Measurements from ENCODE around the gene HSPA12A. TPM values are rescaled to one million over a fixed set of nuclear protein-coding genes. Genes with fewer than 3 reads are reported as not detected.

The HSPA12A gene
- total RNA-seq, 2 experiments from 2014 or later = 0.06 to 0.08 TPM

- H3K27me3 Mint-ChIP-seq = peaks cover 18% of the 10 kb centered on the region
- H3K4me1 Mint-ChIP-seq = no peaks in the 10 kb centered on the region
- no peak overlapping the region for H3K27ac Mint-ChIP-seq
- no peak overlapping the region for H3K4me3 Mint-ChIP-seq
- H3K36me3 Mint-ChIP-seq = no peaks in the 10 kb centered on the region
- DNase-seq = no peak
- no peaks in the 10 kb centered on the region for H3K9me3 Mint-ChIP-seq
These were observed 33.4 kb upstream of the HSPA12A start for GRCh38 chr10:116775488-116776400.

- H3K36me3 Mint-ChIP-seq = no peaks in the 10 kb centered on the region
- H3K27ac Mint-ChIP-seq = no peak overlapping the region
- peaks cover 5% of the 10 kb centered on the region for H3K4me1 Mint-ChIP-seq
- H3K4me3 Mint-ChIP-seq = no peak overlapping the region
- H3K9me3 Mint-ChIP-seq = no peaks in the 10 kb centered on the region
- no peak for DNase-seq
- H3K27me3 Mint-ChIP-seq = peaks cover 25% of the 10 kb centered on the region
These were observed 32.4 kb upstream of the HSPA12A start for GRCh38 chr10:116774728-116775151.

- no peak for DNase-seq
- H3K27me3 Mint-ChIP-seq = peaks cover 35% of the 10 kb centered on the region
- H3K36me3 Mint-ChIP-seq = no peaks in the 10 kb centered on the region
- no peak overlapping the region for H3K27ac Mint-ChIP-seq
- no peaks in the 10 kb centered on the region for H3K9me3 Mint-ChIP-seq
- no peak overlapping the region for H3K4me3 Mint-ChIP-seq
- peaks cover 5% of the 10 kb centered on the region for H3K4me1 Mint-ChIP-seq
These were observed 30.7 kb upstream of the HSPA12A start for GRCh38 chr10:116772909-116773705.

GRCh38 chr10:116771959-116772585, 29.7 kb upstream of the HSPA12A start:
- Mint-ChIP-seq H3K36me3 (no peaks in the 10 kb centered on the region), H3K9me3 (no peaks in the 10 kb centered on the region), H3K4me1 (peaks cover 5% of the 10 kb centered on the region), H3K27me3 (peaks cover 46% of the 10 kb centered on the region), H3K27ac (no peak overlapping the region), H3K4me3 (no peak overlapping the region)
- no peak for DNase-seq

GRCh38 chr10:116771101-116771958, 29.0 kb upstream of the HSPA12A start:
- no peaks in the 10 kb centered on the region for H3K36me3 Mint-ChIP-seq
- H3K27ac Mint-ChIP-seq = no peak overlapping the region
- peaks cover 5% of the 10 kb centered on the region for H3K4me1 Mint-ChIP-seq

GRCh38 chr10:116770281-116770680, 27.9 kb upstream of the HSPA12A start:
- H3K9me3 Mint-ChIP-seq = no peaks in the 10 kb centered on the region
- no peak overlapping the region for H3K4me3 Mint-ChIP-seq
- DNase-seq = no peak
- no peaks in the 10 kb centered on the region for H3K36me3 Mint-ChIP-seq
- H3K27ac Mint-ChIP-seq = no peak overlapping the region
- peaks cover 55% of the 10 kb centered on the region for H3K27me3 Mint-ChIP-seq
- H3K4me1 Mint-ChIP-seq = peaks cover 5% of the 10 kb centered on the region

More at GRCh38 chr10:116771101-116771958, 29.0 kb upstream of the HSPA12A start:
- Mint-ChIP-seq H3K4me3 (no peak overlapping the region), H3K27me3 (peaks cover 52% of the 10 kb centered on the region), H3K9me3 (no peaks in the 10 kb centered on the region)
- DNase-seq = no peak

GRCh38 chr10:116769791-116770190, 27.4 kb upstream of the HSPA12A start:
- Mint-ChIP-seq H3K9me3 (peaks cover under 1% of the 10 kb centered on the region), H3K4me3 (no peak overlapping the region)

GRCh38 chr10:116769368-116769767, 27.0 kb upstream of the HSPA12A start:
- no peak overlapping the region for H3K27ac Mint-ChIP-seq
- peaks cover 1% of the 10 kb centered on the region for H3K9me3 Mint-ChIP-seq
- H3K36me3 Mint-ChIP-seq = no peaks in the 10 kb centered on the region
- H3K27me3 Mint-ChIP-seq = peaks cover 55% of the 10 kb centered on the region
- H3K4me1 Mint-ChIP-seq = peaks cover 5% of the 10 kb centered on the region
- H3K4me3 Mint-ChIP-seq = no peak overlapping the region
- DNase-seq = no peak

More at GRCh38 chr10:116769791-116770190, 27.4 kb upstream of the HSPA12A start:
- no peak overlapping the region for H3K27ac Mint-ChIP-seq
- no peak for DNase-seq
- H3K27me3 Mint-ChIP-seq = peaks cover 55% of the 10 kb centered on the region
- no peaks in the 10 kb centered on the region for H3K36me3 Mint-ChIP-seq
- H3K4me1 Mint-ChIP-seq = peaks cover 5% of the 10 kb centered on the region

- peaks cover 1% of the 10 kb centered on the region for H3K9me3 Mint-ChIP-seq
- DNase-seq = no peak
- H3K4me3 Mint-ChIP-seq = no peak overlapping the region
- H3K4me1 Mint-ChIP-seq = peaks cover 5% of the 10 kb centered on the region
- H3K36me3 Mint-ChIP-seq = no peaks in the 10 kb centered on the region
- H3K27ac Mint-ChIP-seq = no peak overlapping the region
- H3K27me3 Mint-ChIP-seq = peaks cover 57% of the 10 kb centered on the region
These were observed 26.4 kb upstream of the HSPA12A start for GRCh38 chr10:116768786-116769185.

- Mint-ChIP-seq H3K27ac (no peak overlapping the region), H3K9me3 (peaks cover 1% of the 10 kb centered on the region), H3K27me3 (peaks cover 73% of the 10 kb centered on the region), H3K4me3 (no peak overlapping the region), H3K4me1 (peaks cover 5% of the 10 kb centered on the region), H3K36me3 (no peaks in the 10 kb centered on the region)
- no peak for DNase-seq
These were observed 24.7 kb upstream of the HSPA12A start for GRCh38 chr10:116766837-116767634.

- peaks cover 5% of the 10 kb centered on the region for H3K4me1 Mint-ChIP-seq
- H3K9me3 Mint-ChIP-seq = peaks cover 1% of the 10 kb centered on the region
- no peak overlapping the region for H3K4me3 Mint-ChIP-seq
- no peaks in the 10 kb centered on the region for H3K36me3 Mint-ChIP-seq
- no peak for DNase-seq
- peaks cover 78% of the 10 kb centered on the region for H3K27me3 Mint-ChIP-seq
- no peak overlapping the region for H3K27ac Mint-ChIP-seq
These were observed 24.0 kb upstream of the HSPA12A start for GRCh38 chr10:116766241-116766827.

- Mint-ChIP-seq H3K27me3 (peaks cover 80% of the 10 kb centered on the region), H3K27ac (no peak overlapping the region), H3K4me3 (no peak overlapping the region), H3K4me1 (peaks cover 5% of the 10 kb centered on the region), H3K9me3 (peaks cover 1% of the 10 kb centered on the region), H3K36me3 (no peaks in the 10 kb centered on the region)
- DNase-seq = peak; percentile 22
These were observed 23.3 kb upstream of the HSPA12A start for GRCh38 chr10:116765648-116766081.

- Mint-ChIP-seq H3K4me1 (peaks cover under 1% of the 10 kb centered on the region), H3K27me3 (peaks cover 80% of the 10 kb centered on the region), H3K27ac (no peak overlapping the region), H3K36me3 (no peaks in the 10 kb centered on the region), H3K9me3 (peaks cover 3% of the 10 kb centered on the region), H3K4me3 (no peak overlapping the region)
- DNase-seq = no peak
These were observed 22.6 kb upstream of the HSPA12A start for GRCh38 chr10:116764979-116765378.
